SU-DHL-6 (cell line): ENCODE results near the gene EVPL.

Experiments
- CTCF ChIP-seq: fragments of 200-600 bp; sonication (generic); IDR thresholded peaks from one replicate; pipeline ENCODE4 v1.5.1; 2017; ENCODE audit warnings: antibody characterized with exemption, mild to moderate bottlenecking, low read length, moderate library complexity; ENCODE audit not compliant: insufficient read depth, poor library complexity, severe bottlenecking
- EZH2phosphoT487 ChIP-seq: fragments of 200-600 bp; sonication (generic), shearing (Covaris generic); conservative IDR thresholded peaks from 2 replicates; pipeline ENCODE4 v1.6.1; 2018; ENCODE audit warnings: mild to moderate bottlenecking, antibody characterized with exemption, low read length, moderate library complexity, mixed read lengths

DNA sequence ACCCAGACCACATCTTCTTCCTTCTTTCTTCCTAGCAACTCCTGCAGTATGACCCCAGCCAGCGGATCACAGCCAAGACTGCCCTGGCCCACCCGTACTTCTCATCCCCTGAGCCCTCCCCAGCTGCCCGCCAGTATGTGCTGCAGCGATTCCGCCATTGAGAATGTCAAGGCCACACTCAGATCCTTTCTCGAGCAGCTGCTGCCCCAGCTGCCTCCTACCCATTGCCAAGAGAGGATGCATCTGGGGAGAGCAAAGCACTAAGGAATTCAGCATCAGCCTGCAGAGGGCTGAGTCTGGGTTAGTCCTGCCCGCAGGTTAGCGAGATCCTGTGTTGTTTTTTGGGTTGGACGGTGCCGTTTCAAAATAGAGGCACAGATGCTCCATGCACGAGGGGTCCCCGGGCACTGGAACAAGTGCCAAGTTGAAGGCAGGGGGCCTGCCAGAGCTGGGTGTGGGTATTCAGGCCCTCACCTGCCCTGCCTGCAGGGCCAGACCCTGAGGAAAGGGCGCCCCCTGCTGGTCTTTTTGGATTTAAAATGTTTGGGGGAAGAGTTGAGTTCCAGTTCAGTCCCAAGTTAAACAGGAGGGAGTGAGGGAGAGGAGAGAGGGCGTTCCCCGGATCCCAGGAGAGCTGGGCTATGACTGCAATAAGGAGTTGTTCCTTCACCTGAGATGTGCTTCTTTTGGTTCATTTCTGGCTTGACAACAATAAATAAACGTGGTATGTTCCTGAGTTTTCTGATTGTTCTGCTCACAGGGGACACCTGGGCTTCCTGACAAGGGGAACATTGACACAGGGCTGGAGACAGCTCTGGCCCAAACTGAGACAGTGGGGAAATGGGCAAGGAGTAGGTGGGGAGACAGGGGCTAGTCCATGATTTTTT lies 21.6 kb downstream of the EVPL start:
- TF ChIP-seq CTCF, result peak; percentile 68
- no peak for TF ChIP-seq EZH2phosphoT487
